Right ventricle myocardium inferior (tissue), 1 donor: ENCODE data around the gene IZUMO4. TPM values are rescaled to one million over a fixed set of nuclear protein-coding genes. Genes with fewer than 3 reads are reported as not detected.
"Not testable (repeated sequence)": the region's sequence is repeated elsewhere in the genome, so short reads cannot be mapped to it uniquely, and the experiment has no call there.

Experiments used
- ATAC-seq: fragments of 200-7000 bp; cut with Tn5 transposase; one replicate; pipeline ENCODE4 v1.9.1; 2020; ENCODE audit warnings: mild to moderate bottlenecking, moderate library complexity
- DNase-seq: peaks from one replicate; pipeline ENCODE4 v3.0.0; 2021; ENCODE audit errors: missing footprints
- intact Hi-C: fragments of 100-400 bp; cut with DNase I; formaldehyde crosslinking; loops from one replicate; pipeline ENCODE4 v1.11.0; 2022
- total RNA-seq: library from RNA; stranded (reverse); fragmentation: NEBNext Ultra II Directional; extraction: Animal tissue kit (Norgen Biotek cat#: 25700); gene quantifications from one replicate; pipeline ENCODE4 v1.2.1, GENCODE V29; 2021
- donor health status: DM: no; HTN: yes; CAD: no; lungs with severe emphysema.

Gene IZUMO4
- total RNA-seq, 1 donor from 2014 or later: 1.4 TPM

DNA sequence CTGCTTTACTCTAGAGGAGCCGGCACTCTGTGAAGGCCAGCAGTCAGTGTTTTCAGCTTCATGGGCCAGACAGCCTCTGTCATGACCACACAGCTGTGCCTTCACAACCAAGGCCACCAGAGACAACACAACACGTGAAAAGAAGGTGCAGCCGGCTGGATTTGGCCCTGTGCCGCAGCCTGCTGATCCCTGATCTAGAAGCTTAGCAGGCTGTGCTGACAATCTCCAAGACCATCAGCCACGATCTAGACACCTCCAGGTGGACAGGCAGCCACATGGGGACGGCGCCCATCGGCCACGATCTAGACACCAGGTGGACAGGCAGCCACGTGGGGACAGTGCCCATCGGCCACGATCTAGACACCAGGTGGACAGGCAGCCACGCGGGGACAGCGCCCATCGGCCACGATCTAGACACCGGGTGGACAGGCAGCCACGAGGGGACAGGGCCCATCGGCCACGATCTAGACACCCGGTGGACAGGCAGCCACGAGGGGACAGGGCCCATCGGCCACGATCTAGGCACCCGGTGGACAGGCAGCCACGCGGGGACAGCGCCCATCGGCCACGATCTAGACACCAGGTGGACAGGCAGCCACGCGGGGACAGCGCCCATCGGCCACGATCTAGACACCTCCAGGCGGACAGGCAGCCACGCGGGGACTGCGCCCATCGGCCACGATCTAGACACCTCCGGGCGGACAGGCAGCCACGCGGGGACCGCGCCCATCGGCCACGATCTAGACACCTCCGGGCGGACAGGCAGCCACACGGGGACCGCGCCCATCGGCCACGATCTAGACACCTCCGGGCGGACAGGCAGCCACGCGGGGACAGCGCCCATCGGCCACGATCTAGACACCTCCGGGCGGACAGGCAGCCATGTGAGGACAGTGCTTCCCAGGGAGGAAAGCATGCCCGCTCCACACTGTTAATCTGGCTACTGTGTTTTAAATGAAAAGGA is 34.6 kb downstream of the IZUMO4 start:
- ATAC-seq, intact Hi-C loops: not testable (repeated sequence)
- DNase-seq: peak; percentile 34

DNA sequence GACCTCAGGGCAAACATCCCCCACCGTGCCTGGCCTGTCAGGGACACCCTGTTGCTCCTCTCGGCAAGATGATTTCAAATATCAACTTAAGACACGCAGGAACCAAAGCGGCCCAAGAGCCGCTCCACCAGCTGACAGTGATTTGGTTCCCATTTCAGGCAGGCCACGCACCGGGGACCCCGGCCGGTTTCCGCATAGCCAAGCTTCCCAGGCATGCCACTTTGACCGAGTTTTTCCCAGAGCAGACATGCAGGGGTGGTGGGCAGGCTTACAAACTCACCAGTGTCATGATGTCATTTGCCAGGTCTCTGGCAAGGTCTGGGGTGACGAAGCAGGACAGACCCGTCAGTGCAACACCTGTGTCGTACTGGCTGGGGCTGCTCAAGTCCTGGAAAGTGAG is 35.5 kb downstream of the IZUMO4 start:
- peak; percentile 35 for DNase-seq
- intact Hi-C loops: no loop called here

DNA sequence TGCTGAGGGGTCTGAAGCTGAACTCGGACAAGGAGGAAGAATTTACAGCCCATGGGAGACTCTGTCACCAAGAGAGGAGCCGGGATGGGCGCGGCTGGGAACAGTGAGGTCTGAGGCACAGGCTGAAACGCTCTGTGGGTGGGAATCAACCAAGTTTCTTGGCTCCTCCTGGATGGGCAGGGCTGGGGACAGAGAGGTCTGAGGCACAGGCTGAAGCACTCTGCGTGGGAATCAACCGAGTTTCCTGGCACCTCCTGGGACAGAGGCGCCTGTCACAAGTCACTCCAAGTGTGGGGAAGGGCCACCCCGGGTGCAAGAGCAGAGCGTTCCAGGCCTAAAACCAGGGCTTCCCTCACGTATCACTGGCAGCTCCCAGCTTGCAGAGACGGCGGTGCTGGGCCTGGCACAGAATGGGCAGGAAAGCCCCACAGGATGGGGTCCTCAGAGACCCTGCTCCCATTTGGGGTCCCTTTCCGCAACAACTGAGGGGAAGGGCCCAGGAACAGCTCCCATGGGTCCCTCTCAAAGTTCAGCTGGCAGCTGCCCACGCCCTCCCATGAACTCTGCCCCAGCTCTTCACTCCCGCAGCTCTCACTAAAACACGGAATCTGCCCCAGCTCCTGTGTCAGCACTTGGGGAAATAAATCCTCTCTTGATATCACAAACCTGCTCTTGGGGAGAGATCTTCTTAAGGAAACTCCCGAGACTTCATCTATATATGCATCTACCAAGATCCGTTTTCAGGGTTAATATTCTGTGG is 36.2 kb downstream of the IZUMO4 start:
- intact Hi-C loops: no loop called here
- ATAC-seq (peak; percentile 62), DNase-seq (peak; percentile 69)

More for the DNA sequence above, 35.5 kb downstream of the IZUMO4 start:
- ATAC-seq: no peak

DNA sequence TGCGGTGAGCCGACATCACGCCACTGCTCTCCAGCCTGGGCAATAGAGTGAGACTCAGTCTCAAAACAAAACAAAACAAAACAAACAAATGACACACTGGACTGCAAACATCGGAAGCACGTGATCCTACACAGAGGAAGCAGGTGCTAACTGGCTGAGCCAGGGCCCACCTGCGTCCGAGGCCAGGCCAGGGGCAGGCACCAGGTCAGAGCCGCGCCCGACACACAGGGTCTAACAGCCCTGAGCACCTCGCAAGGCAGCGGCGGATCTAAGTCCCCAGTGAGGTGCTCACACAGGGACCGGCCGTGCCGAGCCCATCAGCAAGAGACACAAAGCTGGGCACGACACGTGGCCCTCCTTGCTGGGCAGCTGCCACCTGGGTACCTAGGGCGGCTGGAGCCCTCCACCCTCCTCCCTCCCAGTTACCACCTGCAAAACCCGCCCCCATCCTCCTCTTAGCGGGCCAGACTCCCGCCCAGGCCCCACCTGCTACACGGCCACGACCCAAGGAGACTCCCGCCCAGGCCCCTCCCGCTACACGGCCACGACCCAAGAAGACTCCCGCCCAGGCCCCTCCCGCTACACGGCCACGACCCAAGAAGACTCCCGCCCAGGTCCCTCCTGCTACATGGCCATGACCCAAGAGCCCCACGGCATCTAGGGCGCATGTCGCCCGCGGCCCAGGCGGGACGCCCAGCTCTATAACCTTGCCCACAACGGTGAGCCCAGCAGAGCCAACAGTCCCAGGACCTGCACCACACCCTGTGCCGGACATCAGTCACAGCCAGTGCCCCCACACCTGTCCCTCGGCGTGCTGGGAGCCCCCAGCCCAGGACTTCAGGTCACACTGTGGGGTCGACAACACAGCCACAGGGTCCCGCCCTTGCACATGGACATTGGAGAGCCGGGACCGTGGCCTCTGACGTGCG is 39.0 kb downstream of the IZUMO4 start:
- ATAC-seq (no peak), DNase-seq (peak; percentile 46)
- intact Hi-C loops: no loop called here

DNA sequence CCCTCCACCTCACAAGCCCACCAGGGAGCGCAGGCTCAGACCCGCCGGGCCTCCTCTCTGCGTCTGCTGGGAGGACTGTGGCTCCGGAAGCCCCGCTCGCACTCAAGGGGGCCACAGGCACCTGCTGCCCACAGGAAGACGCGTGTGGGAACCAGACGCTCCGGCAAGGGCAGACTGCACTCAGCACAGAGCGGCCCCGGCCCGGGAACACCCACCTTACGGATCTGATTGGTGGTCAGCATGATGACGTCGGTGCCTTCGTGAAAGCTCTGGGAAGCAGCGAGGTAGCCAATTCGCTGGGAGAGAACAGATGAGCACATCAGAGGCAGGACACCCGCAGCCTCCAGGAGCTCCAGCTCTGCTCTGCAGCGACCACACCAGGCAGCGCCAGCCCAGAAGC is 40.1 kb downstream of the IZUMO4 start:
- peak; percentile 27 for DNase-seq
- intact Hi-C loops: no loop called here
- no peak for ATAC-seq

DNA sequence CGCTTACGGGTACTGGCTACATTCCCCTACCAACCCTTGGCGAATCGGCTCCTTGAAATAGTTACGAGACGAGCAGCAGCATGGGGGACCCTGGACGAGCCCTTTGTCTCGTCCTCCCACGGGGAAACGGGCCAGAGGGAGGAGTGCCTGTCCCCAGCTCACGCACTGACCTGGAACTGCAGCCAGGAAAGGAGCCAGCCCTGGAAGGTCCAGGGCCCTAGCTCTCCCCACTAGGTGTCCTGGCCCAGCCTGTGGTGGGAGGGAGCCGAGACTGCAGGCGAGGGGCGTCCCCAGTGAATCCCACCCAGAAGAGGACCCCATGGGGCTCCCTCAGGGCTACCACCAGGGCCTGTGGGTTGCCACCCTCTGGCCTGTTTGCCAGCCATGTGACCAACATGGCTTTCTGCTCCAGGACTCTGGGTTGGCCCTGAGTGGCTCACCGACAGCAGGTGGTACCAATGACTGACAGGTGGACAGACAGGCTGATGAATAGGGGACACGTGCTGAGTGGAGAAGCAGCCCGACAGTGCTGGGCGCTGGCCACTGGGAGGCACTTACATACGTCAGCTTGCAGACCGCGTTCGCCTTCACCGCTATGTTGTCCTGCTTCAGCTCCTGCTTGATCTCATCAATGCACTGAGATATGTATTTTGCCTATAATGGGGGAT is 41.5 kb downstream of the IZUMO4 start:
- ATAC-seq (peak; percentile 77), DNase-seq (peak; percentile 64)
- intact Hi-C loops: no loop called here

DNA sequence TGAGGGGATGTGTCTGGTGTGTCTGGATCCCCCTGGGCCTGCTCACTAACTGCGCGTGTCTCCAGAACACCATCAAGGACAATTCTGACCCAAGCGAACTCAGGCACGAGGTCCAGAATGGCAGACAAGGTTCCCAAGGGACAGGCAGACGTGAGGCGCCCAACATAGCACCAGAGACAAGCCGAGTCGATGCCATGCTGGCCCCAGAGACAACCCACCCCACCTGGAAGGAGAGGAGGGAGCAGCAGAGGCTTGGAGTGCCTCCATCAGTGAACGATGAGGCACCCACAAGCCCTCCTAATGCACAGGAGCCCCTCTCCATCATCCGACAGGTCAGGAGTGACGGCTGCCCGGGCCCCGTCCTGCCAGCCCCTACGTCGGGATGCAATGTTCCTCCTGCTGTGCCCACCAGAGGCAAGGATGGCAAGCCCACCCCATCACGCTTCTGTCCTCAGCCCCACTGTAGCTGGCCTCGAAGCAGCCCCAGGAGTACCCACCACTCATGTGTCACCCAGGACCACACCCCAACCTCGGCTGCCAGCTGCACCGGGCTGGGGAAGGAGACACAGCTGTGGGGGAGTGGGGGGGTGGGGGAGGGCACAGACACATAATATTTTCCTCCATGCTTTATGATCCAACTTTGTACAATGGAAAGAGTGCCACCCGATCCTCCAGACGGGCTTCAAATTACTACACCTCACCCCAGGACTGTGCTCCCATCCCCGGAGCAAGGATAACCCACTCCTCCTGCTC is 42.8 kb downstream of the IZUMO4 start:
- intact Hi-C loops: no loop called here
- ATAC-seq: no peak
- peak; percentile 67 for DNase-seq

DNA sequence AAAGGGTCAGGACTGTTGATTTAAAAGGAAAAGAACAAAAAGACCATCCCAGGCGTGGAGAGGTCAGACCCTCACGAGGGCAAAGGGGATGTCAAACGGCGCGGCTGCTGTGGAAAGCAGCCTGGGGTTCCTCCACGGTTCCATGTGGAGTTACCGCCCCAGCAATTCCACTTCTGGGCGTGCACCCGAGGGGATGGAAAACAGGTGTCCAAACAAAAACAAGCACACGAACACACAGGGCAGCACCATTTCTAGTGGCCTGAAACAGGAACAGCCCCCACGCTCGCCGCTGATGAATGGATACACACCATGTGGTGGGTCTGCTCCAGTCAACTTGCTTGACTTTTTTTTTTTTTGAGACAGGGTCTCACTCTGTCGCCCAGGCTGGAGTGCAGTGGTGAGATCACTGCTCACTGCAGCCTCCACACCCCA is 43.4 kb downstream of the IZUMO4 start:
- DNase-seq (no peak), ATAC-seq (no peak)
- intact Hi-C loops: no loop called here

DNA sequence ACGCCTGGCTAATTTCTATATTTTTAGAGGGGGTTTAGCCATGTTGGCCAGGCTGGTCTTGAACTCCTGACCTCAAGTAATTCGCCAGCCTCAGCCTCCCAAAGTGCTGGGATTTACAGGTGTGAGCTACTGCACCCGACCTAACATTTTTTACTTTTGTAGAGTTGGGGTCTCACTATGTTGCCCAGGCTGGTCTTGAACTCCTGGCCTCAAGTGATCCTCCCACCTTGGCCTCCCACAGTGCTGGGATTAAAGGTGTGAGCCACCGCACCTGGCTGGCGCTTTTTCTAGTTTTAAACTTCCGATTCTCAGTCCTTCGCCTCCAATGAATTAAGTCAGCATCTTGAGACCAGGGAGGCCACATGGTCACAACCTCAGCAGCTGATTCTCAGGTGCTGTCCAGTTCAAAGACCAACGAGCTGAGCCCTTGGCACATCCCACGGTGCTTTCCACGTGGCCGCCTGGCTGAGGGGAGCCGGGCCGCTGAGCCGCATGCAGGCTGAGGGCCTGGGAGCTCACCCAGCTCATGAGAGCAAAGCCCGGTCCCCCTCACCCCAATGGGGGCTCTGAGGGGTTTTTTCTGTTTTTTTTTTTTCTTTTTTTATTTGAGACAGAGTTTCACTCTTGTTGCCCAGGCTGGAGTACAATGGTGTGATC is 45.6 kb downstream of the IZUMO4 start:
- no peak for ATAC-seq

DNA sequence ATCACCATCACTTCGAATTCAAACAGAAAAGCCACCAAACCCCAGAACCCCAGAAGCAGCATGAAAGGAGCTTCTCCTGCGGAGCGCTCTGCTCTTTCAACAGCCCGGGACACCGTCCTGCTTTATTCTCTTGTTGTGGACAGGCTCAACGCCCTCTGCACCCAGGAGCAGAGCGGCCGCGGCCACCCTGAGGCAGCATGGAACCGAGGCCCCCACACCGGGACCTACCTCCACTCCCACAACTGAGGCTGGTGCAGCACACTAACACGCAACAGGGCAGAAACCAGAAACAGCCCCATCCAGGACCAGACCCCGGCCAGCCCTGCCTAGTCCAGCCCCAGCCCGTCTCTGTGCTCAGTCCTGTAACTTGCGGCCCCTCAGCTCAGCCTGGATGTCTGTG is 47.5 kb downstream of the IZUMO4 start:
- DNase-seq (no peak), ATAC-seq (no peak)
- intact Hi-C loops: no loop called here

More for the DNA sequence above, 45.6 kb downstream of the IZUMO4 start:
- DNase-seq: peak; percentile 25
- intact Hi-C loops: no loop called here

DNA sequence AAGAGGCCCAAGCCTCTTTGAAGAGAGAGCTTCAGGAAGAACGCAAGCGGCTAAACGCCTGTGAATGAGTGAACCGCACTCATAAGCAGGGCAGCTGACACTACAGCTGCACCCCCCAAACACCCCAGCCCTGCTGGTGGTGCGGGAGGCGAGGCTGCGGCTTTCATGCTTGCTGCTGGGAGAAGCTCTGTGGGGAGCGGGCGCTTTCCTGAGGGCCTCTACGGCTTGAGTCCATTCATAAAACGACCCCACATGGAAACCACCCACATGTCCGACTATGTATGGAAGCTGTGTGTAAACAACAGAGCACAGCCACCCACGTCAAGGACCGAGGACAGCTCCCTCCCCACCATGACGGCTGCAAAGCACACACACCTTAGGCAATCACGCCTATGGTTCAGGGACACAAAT is 49.1 kb downstream of the IZUMO4 start:
- DNase-seq (no peak), ATAC-seq (no peak)
- intact Hi-C loops: no loop called here

DNA sequence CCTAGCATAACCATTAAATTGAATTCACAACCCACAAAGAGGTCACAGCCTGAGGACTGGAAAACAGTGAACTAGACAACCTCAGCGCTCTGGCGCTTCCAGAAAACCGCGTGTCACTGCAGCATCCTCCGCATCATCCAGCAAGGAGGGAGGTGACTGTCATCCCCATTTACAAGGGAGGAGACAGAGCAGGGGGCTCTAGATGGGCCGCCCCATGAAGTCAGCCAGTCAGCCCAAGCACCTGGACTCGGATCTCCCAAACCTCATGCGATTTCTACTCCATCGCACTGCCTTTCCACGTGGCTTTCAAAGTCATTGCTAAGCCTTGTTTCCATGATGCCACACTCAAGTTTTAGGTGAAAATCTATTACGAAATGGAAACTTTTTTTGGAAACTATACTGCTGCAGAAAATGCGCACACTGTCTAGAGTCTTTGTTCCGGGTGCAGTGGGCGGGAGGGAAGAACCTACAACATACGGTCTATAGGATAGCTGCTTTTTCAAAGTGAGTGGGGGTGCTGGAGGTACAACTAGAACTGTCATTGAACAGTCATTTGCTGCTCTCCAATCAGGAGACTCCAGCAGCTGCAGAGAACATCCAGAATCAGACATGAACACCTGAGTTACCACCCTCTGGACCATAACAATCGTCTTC is 51.9 kb downstream of the IZUMO4 start:
- ATAC-seq: no peak
- intact Hi-C loops: no loop called here
- DNase-seq: no peak

Other genes with a start within 250 kb of the IZUMO4 start
- 17.8 TPM for gene REXO1, start 248.4 kb upstream of the IZUMO4 start, total RNA-seq
- 11.0 TPM for gene KLF16, start 233.3 kb upstream of the IZUMO4 start, total RNA-seq
- 61.5 TPM for gene ABHD17A, start 211.4 kb upstream of the IZUMO4 start, total RNA-seq
- 1.6 TPM for gene ADAT3, start 191.5 kb upstream of the IZUMO4 start, total RNA-seq
- 17.9 TPM for gene SCAMP4, start 191.5 kb upstream of the IZUMO4 start, total RNA-seq
- 23.6 TPM for gene CSNK1G2, start 155.7 kb upstream of the IZUMO4 start, total RNA-seq
- gene BTBD2, start 81.2 kb upstream of the IZUMO4 start, total RNA-seq: 48.7 TPM
- 234 TPM for gene MKNK2, start 45.7 kb upstream of the IZUMO4 start, total RNA-seq
- gene MOB3A, start 589 bp upstream of the IZUMO4 start, total RNA-seq: 14.3 TPM
- 71.8 TPM for gene AP3D1, start 54.7 kb downstream of the IZUMO4 start, total RNA-seq
- gene DOT1L, start 67.0 kb downstream of the IZUMO4 start, total RNA-seq: 9.7 TPM
- gene PLEKHJ1, start 139.4 kb downstream of the IZUMO4 start, total RNA-seq: 59.7 TPM
- gene SF3A2, start 139.9 kb downstream of the IZUMO4 start, total RNA-seq: 30.3 TPM
- gene AMH, start 152.4 kb downstream of the IZUMO4 start, total RNA-seq: 0.89 TPM
- not detected for gene JSRP1, start 159.5 kb downstream of the IZUMO4 start, total RNA-seq
- gene PEAK3, start 185.3 kb downstream of the IZUMO4 start, total RNA-seq: 0.68 TPM
- gene LINGO3, start 211.2 kb downstream of the IZUMO4 start, total RNA-seq: not detected
- 46.7 TPM for gene LSM7, start 231.7 kb downstream of the IZUMO4 start, total RNA-seq
- 24.9 TPM for gene SPPL2B, start 231.8 kb downstream of the IZUMO4 start, total RNA-seq